Kidney epithelial cell (primary cell): ENCODE data around the gene GPC1. TPM values are rescaled to one million over a fixed set of nuclear protein-coding genes. Genes with fewer than 3 reads are reported as not detected.

Source experiments
- DNase-seq: peaks from one replicate; pipeline ENCODE4 v3.0.0-alpha.2; 2010; ENCODE audit warnings: low read depth
- H3K27me3 ChIP-seq: 2 replicates; pipeline ENCODE4 v1.6.0; 2011; ENCODE audit warnings: low read length; ENCODE audit not compliant: control insufficient read depth, insufficient read depth
- H3K36me3 ChIP-seq: 2 replicates; pipeline ENCODE4 v1.5.1; 2011; ENCODE audit warnings: low read length; ENCODE audit not compliant: control insufficient read depth, insufficient read depth
- H3K4me3 ChIP-seq: 2 replicates; pipeline ENCODE4 v1.5.1; 2011; ENCODE audit warnings: low read depth, mild to moderate bottlenecking, control low read depth, low read length
- total RNA-seq: library from RNA; depleted of rRNA; stranded (reverse); fragments of >200 nt; gene quantifications from 2 replicates; pipeline ENCODE4 v1.2.3, GENCODE V29; 2015
- TF ChIP-seq, protein P1 (sequence below): IDR thresholded peaks from 2 replicates; pipeline ENCODE4 v1.5.1; 2011; ENCODE audit warnings: mild to moderate bottlenecking, moderate library complexity, low read length, control low read depth, inconsistent platforms; ENCODE audit not compliant: insufficient read depth, poor library complexity, severe bottlenecking

The GPC1 gene
- total RNA-seq, 1 donor from 2014 or later, result 75.2 TPM

GRCh38 chr2:240462073-240462706 is 26.7 kb downstream of the GPC1 start:
- no peaks in the 10 kb centered on the region for H3K36me3 ChIP-seq
- H3K4me3 ChIP-seq, result no peak overlapping the region
- H3K27me3 ChIP-seq, result no peaks in the 10 kb centered on the region
- no peak for DNase-seq
- TF ChIP-seq, protein P1, sequence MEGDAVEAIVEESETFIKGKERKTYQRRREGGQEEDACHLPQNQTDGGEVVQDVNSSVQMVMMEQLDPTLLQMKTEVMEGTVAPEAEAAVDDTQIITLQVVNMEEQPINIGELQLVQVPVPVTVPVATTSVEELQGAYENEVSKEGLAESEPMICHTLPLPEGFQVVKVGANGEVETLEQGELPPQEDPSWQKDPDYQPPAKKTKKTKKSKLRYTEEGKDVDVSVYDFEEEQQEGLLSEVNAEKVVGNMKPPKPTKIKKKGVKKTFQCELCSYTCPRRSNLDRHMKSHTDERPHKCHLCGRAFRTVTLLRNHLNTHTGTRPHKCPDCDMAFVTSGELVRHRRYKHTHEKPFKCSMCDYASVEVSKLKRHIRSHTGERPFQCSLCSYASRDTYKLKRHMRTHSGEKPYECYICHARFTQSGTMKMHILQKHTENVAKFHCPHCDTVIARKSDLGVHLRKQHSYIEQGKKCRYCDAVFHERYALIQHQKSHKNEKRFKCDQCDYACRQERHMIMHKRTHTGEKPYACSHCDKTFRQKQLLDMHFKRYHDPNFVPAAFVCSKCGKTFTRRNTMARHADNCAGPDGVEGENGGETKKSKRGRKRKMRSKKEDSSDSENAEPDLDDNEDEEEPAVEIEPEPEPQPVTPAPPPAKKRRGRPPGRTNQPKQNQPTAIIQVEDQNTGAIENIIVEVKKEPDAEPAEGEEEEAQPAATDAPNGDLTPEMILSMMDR, result no peak

GRCh38 chr2:240462707-240463273 is 27.3 kb downstream of the GPC1 start:
- no peak for DNase-seq
- Histone ChIP-seq H3K36me3 (no peaks in the 10 kb centered on the region), H3K27me3 (no peaks in the 10 kb centered on the region), H3K4me3 (no peak overlapping the region)
- TF ChIP-seq, protein P1, result no peak

GRCh38 chr2:240463274-240463865 is 27.9 kb downstream of the GPC1 start:
- no peak for DNase-seq
- TF ChIP-seq, protein P1, result no peak
- Histone ChIP-seq H3K27me3 (no peaks in the 10 kb centered on the region), H3K4me3 (no peak overlapping the region), H3K36me3 (no peaks in the 10 kb centered on the region)

GRCh38 chr2:240463866-240464481 is 28.5 kb downstream of the GPC1 start:
- no peak for DNase-seq
- H3K27me3 ChIP-seq, result no peaks in the 10 kb centered on the region
- no peak overlapping the region for H3K4me3 ChIP-seq
- TF ChIP-seq, protein P1, result no peak
- H3K36me3 ChIP-seq, result no peaks in the 10 kb centered on the region

- Histone ChIP-seq H3K27me3 (no peaks in the 10 kb centered on the region), H3K36me3 (no peaks in the 10 kb centered on the region), H3K4me3 (no peak overlapping the region)
- no peak for DNase-seq
- TF ChIP-seq, protein P1, result no peak
Measured at GRCh38 chr2:240464514-240465241, 29.2 kb downstream of the GPC1 start.
